Activated B cell treated with CpG ODN at 0.5 μM for 24 hours (primary cell): Measurements from ENCODE around the gene ELOVL7. TPM values are rescaled to one million over a fixed set of nuclear protein-coding genes. Genes with fewer than 3 reads are reported as not detected.
"Not testable (repeated sequence)": the region's sequence is repeated elsewhere in the genome, so short reads cannot be mapped to it uniquely, and the experiment has no call there.

Experiments used
- ATAC-seq: fragments of 200-7000 bp; cut with Tn5 transposase; one replicate; pipeline ENCODE4 v1.10.0; 2021; ENCODE audit warnings: low read depth, mild to moderate bottlenecking, moderate library complexity
- CTCF ChIA-PET: fragments of 350-600 bp; sonication (Branson Sonifier 250); formaldehyde crosslinking; loops from one replicate; lab custom pipeline; 2021; ENCODE audit warnings: antibody characterized with exemption; lab: Charles Lee
- POLR2A ChIA-PET: fragments of 350-600 bp; sonication (Branson Sonifier 250); formaldehyde crosslinking; loops from one replicate; lab custom pipeline; 2021; ENCODE audit warnings: antibody characterized with exemption; lab: Charles Lee
- DNase-seq: peaks from one replicate; pipeline ENCODE4 v3.0.0; 2022
- H3K27ac Mint-ChIP-seq: one replicate; pipeline ENCODE4 v1.8.0; 2020; ENCODE audit warnings: mixed read lengths
- H3K27me3 Mint-ChIP-seq: one replicate; pipeline ENCODE4 v1.8.0; 2021; ENCODE audit warnings: mixed read lengths
- H3K36me3 Mint-ChIP-seq: one replicate; pipeline ENCODE4 v1.8.0; 2021; ENCODE audit warnings: low read depth, mixed read lengths
- H3K4me1 Mint-ChIP-seq: one replicate; pipeline ENCODE4 v1.8.0; 2021; ENCODE audit warnings: mixed read lengths
- H3K4me3 Mint-ChIP-seq: one replicate; pipeline ENCODE4 v1.8.0; 2020; ENCODE audit warnings: mild to moderate bottlenecking, mixed read lengths
- H3K9me3 Mint-ChIP-seq: one replicate; pipeline ENCODE4 v1.8.0; 2020; ENCODE audit warnings: mixed read lengths
- CTCF ChIP-seq: fragments of 200-600 bp; IDR thresholded peaks from one replicate; pipeline ENCODE4 v1.8.0; 2022; ENCODE audit warnings: antibody characterized with exemption, mild to moderate bottlenecking
- intact Hi-C: fragments of 100-400 bp; cut with micrococcal nuclease; formaldehyde crosslinking; loops from one replicate; pipeline ENCODE4 v1.15.1; 2024
- total RNA-seq: library from RNA; stranded (reverse); gene quantifications from 2 replicates; pipeline ENCODE4 v1.2.3, GENCODE V29; 2022

ELOVL7 gene
- total RNA-seq, 1 donor from 2014 or later, result 0.69 TPM

DNA sequence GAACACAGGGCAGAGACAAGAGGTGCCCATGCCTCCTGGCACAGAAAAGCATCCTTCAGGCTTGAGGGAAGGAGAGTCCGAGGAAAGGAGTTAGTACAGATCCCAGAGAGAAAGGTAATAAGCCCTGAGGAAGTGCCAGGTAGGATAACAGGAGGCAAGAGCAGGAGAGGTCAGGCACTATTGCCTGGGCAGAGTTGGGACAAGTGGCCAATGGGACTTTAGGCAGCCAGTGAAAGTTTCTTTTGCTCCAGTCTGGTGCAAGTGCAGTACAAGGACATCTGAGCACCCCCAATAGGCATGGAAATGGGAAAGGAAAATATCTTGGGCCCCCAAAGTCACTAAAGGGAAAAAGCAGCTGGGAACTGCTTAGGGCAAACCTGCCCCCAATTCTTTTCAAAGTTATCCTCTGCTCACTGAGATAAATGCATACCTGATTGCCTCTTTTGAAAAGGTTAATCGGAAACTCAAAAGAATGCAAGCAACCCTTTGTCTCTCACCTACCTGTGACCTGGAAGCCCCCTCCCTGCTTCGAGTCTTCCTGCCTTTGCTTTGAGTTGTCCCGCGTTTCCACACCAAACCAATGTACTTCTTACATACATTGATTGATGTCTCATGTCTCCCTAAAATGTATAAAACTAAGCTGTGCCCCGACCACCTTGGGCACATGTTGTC is 46.5 kb downstream of the ELOVL7 start:
- Mint-ChIP-seq H3K27me3 (peaks cover 4% of the 10 kb centered on the region), H3K4me3 (no peak overlapping the region), H3K4me1 (no peaks in the 10 kb centered on the region), H3K27ac (no peak overlapping the region), H3K36me3 (no peaks in the 10 kb centered on the region), H3K9me3 (no peaks in the 10 kb centered on the region)
- no peak for ATAC-seq
- ChIA-PET POLR2A (no interaction called here), CTCF (no interaction called here)
- intact Hi-C loops, result no loop called here
- no peak for DNase-seq
- no peak for TF ChIP-seq CTCF

DNA sequence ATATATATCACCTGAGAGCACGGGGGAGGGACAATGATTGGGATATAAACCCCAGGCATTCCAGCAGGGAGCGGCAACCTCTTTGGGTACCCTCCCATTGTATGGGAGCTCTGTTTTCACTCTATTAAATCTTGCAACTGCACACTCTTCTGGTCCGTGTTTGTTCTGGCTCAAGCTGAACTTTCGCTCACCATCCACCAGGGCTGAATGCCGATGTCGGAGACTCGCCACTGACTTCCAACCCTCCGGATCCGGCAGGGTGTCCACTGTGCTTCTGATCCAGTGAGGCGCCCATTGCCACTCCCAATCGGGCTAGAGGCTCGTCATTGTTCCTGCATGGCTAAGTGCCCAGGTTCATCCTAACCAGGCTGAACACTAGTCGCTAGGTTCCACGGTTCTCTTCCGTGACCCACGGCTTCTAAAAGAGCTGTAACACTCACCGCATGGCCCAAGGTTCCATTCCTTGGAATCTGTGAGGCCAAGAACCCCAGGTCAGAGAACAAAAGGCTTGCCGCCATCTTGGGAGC is 48.6 kb downstream of the ELOVL7 start:
- ATAC-seq, H3K9me3 Mint-ChIP-seq, H3K27me3 Mint-ChIP-seq, DNase-seq, intact Hi-C loops, CTCF ChIA-PET, POLR2A ChIA-PET, H3K4me1 Mint-ChIP-seq, H3K36me3 Mint-ChIP-seq, H3K4me3 Mint-ChIP-seq, H3K27ac Mint-ChIP-seq: not testable (repeated sequence)

DNA sequence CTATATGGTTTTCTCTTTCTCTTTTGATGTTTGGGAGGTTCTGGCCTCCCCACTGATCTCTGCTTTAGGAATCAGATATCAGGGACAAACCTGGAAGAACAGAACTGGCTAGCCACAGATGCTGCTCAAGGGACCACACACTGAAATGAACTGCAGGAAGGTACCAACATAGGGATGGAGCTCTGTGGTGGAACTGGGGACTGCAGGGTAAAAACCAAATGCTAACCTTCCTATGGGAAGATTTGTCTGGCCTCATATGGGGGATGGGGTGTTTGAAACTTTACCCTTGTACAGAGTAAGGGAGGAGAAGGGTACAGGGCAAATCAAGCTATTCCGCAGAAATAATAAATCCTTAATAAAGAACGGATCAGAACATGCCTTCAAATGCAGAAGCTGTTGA is 49.4 kb downstream of the ELOVL7 start:
- no peak for ATAC-seq
- CTCF ChIA-PET, result no interaction called here

GRCh38 chr5:60792438-60792837 is 51.6 kb downstream of the ELOVL7 start:
- H3K27me3 Mint-ChIP-seq, result peaks cover 2% of the 10 kb centered on the region
- ChIA-PET CTCF (no interaction called here), POLR2A (no interaction called here)
- no peak for TF ChIP-seq CTCF
- no peaks in the 10 kb centered on the region for H3K36me3 Mint-ChIP-seq
- no peak for ATAC-seq
- intact Hi-C loops, result no loop called here
- H3K9me3 Mint-ChIP-seq, result no peaks in the 10 kb centered on the region
- no peaks in the 10 kb centered on the region for H3K4me1 Mint-ChIP-seq
- no peak overlapping the region for H3K4me3 Mint-ChIP-seq
- no peak overlapping the region for H3K27ac Mint-ChIP-seq
- DNase-seq, result no peak

More for the DNA sequence above, 49.4 kb downstream of the ELOVL7 start:
- Mint-ChIP-seq H3K27ac (no peak overlapping the region), H3K27me3 (peaks cover 4% of the 10 kb centered on the region), H3K9me3 (no peaks in the 10 kb centered on the region), H3K4me1 (no peaks in the 10 kb centered on the region), H3K4me3 (no peak overlapping the region), H3K36me3 (no peaks in the 10 kb centered on the region)
- TF ChIP-seq CTCF, result no peak
- POLR2A ChIA-PET, result no interaction called here
- intact Hi-C loops, result no loop called here
- no peak for DNase-seq

GRCh38 chr5:60789551-60789950 is 54.5 kb downstream of the ELOVL7 start:
- intact Hi-C loops, result no loop called here
- Mint-ChIP-seq H3K27me3 (peaks cover 2% of the 10 kb centered on the region), H3K36me3 (no peaks in the 10 kb centered on the region), H3K4me1 (no peaks in the 10 kb centered on the region), H3K4me3 (no peak overlapping the region), H3K27ac (no peak overlapping the region), H3K9me3 (no peaks in the 10 kb centered on the region)
- no peak for TF ChIP-seq CTCF
- ATAC-seq, result no peak
- DNase-seq, result no peak
- CTCF ChIA-PET, result no interaction called here
- POLR2A ChIA-PET, result no interaction called here
